OCI-LY3 (cell line): ENCODE measurements around the gene HMGB2.

Source experiments
- H2AFZ ChIP-seq: fragments of 200-600, 300-600 bp; shearing (Covaris generic); 2 replicates; pipeline ENCODE4 v1.6.0; 2014; ENCODE audit warnings: antibody characterized with exemption, low read depth, low read length
- H3K27ac ChIP-seq: fragments of 200-600, 300-600 bp; sonication (generic); 2 replicates; pipeline ENCODE4 v1.5.1; 2014; ENCODE audit warnings: mild to moderate bottlenecking, low read length, moderate library complexity, mixed read lengths
- H3K27me3 ChIP-seq: fragments of 200-600, 300-600 bp; sonication (generic); 2 replicates; pipeline ENCODE4 v1.6.1; 2014; ENCODE audit warnings: low read depth, low read length, mixed read lengths
- H3K36me3 ChIP-seq: fragments of 200-600, 300-600 bp; sonication (generic); replicated peaks from 2 replicates; pipeline ENCODE3; 2014; ENCODE audit warnings: low read depth, low read length, mixed read lengths
- H3K4me1 ChIP-seq: fragments of 300-600, 200-600 bp; sonication (generic); 2 replicates; pipeline ENCODE4 v1.6.1; 2014; ENCODE audit warnings: low read length, mixed read lengths
- H3K4me2 ChIP-seq: fragments of 200-600, 300-600 bp; sonication (generic); 2 replicates; pipeline ENCODE4 v1.6.1; 2014; ENCODE audit warnings: low read length, mixed read lengths
- H3K4me3 ChIP-seq: fragments of 300-600, 200-600 bp; sonication (generic); 2 replicates; pipeline ENCODE4 v1.5.1; 2014; ENCODE audit warnings: antibody characterized with exemption, mild to moderate bottlenecking, low read length, moderate library complexity
- H3K79me2 ChIP-seq: fragments of 300-600, 200-600 bp; shearing (Covaris generic); 2 replicates; pipeline ENCODE4 v1.6.1; 2014; ENCODE audit warnings: mild to moderate bottlenecking, low read length, mixed read lengths
- H3K9ac ChIP-seq: fragments of 300-600, 200-600 bp; shearing (Covaris generic); 2 replicates; pipeline ENCODE4 v1.6.0; 2014; ENCODE audit warnings: mild to moderate bottlenecking, low read length, moderate library complexity
- H3K9me3 ChIP-seq: fragments of 200-600, 300-600 bp; shearing (Covaris generic); 2 replicates; pipeline ENCODE4 v1.6.1; 2014; ENCODE audit warnings: low read length, mixed read lengths; ENCODE audit not compliant: insufficient read depth
- H4K20me1 ChIP-seq: fragments of 200-600, 300-600 bp; sonication (generic); 2 replicates; pipeline ENCODE4 v1.6.1; 2016; ENCODE audit warnings: low read length, mixed read lengths; ENCODE audit not compliant: insufficient read depth
- EZH2phosphoT487 ChIP-seq: fragments of 200-600 bp; shearing (Covaris generic); IDR thresholded peaks from 2 replicates; pipeline ENCODE4 v1.6.1; 2018; ENCODE audit warnings: antibody characterized with exemption, mixed run types, low read depth
- TF ChIP-seq, protein P1 (sequence below): fragments of 200-600, 300-600 bp; sonication (generic); IDR thresholded peaks from 2 replicates; pipeline ENCODE4 v1.5.1; 2014; ENCODE audit warnings: antibody characterized with exemption, low read length, low read depth

Gene HMGB2

DNA sequence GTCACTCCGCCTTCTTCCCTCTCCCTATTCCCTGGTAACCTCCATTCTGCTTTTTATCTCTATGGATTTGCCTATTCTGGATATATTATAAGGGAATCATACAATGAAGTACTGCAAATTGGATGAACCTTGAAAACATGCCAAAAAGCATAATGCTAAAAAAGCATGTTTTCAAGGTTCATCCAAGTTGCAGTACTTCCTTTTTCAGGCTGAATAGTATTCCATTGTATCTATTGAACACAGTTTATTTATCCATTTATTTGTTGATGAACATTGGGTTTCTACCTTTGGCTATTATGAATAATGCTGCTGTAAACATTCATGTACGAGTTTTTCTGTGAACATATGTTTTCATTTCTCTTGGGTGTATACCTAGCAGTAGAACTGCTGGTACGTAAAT lies 45.8 kb upstream of the HMGB2 start:
- no peak overlapping the region for H3K4me2 ChIP-seq
- TF ChIP-seq, protein P1, sequence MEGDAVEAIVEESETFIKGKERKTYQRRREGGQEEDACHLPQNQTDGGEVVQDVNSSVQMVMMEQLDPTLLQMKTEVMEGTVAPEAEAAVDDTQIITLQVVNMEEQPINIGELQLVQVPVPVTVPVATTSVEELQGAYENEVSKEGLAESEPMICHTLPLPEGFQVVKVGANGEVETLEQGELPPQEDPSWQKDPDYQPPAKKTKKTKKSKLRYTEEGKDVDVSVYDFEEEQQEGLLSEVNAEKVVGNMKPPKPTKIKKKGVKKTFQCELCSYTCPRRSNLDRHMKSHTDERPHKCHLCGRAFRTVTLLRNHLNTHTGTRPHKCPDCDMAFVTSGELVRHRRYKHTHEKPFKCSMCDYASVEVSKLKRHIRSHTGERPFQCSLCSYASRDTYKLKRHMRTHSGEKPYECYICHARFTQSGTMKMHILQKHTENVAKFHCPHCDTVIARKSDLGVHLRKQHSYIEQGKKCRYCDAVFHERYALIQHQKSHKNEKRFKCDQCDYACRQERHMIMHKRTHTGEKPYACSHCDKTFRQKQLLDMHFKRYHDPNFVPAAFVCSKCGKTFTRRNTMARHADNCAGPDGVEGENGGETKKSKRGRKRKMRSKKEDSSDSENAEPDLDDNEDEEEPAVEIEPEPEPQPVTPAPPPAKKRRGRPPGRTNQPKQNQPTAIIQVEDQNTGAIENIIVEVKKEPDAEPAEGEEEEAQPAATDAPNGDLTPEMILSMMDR: no peak
- no peak for TF ChIP-seq EZH2phosphoT487
- no peaks in the 10 kb centered on the region for H3K79me2 ChIP-seq
- H3K4me3 ChIP-seq: no peak overlapping the region
- H3K27ac ChIP-seq: no peak overlapping the region
- no peaks in the 10 kb centered on the region for H4K20me1 ChIP-seq
- H3K9me3 ChIP-seq: no peaks in the 10 kb centered on the region
- peaks cover 8% of the 10 kb centered on the region for H3K36me3 ChIP-seq
- peaks cover 8% of the 10 kb centered on the region for H3K4me1 ChIP-seq
- H2AFZ ChIP-seq: no peak overlapping the region
- no peaks in the 10 kb centered on the region for H3K27me3 ChIP-seq
- H3K9ac ChIP-seq: no peak overlapping the region

DNA sequence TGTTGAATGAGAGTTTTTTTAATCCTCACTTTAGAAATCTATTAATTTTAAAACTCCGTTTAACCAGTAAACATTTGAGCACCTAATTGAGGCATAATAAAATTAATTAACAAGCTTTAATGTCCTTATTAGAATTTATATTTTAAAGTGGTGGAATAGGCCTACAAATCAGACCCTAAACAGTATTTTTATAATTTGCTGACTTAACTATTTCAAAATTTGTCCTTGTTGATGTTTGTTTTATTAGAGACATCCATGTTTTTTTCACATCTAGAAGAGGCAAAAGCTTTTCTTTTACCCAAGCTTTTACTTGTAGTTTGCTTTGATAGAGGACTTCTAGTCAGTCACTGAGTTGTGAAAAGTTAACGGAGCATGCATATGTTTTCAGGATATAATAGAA lies 40.4 kb upstream of the HMGB2 start:
- no peaks in the 10 kb centered on the region for H3K9me3 ChIP-seq
- no peak overlapping the region for H3K9ac ChIP-seq
- H3K27ac ChIP-seq: no peak overlapping the region
- H3K36me3 ChIP-seq: peaks cover 9% of the 10 kb centered on the region
- H3K4me3 ChIP-seq: no peak overlapping the region
- no peak overlapping the region for H3K4me2 ChIP-seq
- H3K4me1 ChIP-seq: peaks cover 8% of the 10 kb centered on the region; the same call in 1 of the 2 replicates
- H3K79me2 ChIP-seq: peaks cover 33% of the 10 kb centered on the region
- no peaks in the 10 kb centered on the region for H3K27me3 ChIP-seq
- H2AFZ ChIP-seq: no peak overlapping the region
- no peaks in the 10 kb centered on the region for H4K20me1 ChIP-seq
- no peak for TF ChIP-seq EZH2phosphoT487
- TF ChIP-seq, protein P1: no peak

DNA sequence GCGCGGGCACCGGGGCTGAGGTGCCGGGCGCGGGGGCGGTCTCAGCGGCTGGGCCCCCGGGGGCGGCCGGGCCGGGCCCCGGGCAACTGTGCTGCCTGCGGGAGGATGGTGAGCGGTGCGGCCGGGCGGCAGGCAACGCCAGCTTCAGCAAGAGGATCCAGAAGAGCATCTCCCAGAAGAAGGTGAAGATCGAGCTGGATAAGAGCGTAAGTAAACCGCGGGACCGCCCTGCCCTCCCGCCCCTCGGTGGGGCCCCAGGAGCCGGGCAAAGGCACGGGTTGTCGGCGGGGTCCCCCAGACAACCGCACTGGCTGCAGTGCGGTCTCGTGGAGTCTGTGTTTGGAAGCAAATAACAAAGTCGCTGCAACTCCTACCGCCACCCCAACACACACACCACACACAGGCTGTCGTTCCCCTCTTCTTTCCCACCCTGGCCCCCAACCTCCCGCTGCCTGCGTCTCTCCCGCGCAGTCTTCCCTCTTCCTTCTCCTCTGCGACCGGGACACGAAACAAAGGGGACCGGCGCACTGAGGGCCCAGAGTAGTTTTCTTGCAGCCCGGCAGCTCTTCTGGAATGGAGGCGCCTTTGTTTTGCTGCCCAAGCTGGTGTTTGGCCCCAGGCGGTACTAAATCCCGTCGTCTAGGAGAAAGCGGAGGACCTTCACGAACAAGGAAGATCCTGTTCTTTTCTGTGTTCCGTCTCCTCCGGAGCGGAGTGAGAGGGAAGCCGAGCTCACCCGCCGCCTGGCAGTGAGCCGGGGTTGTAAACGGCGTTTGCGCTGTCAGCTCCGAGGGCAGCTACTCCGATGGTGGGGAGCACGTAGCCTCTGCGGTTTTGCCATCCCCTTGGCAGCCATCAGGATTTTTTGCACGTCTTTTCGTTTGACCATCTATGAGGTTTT lies 37.4 kb upstream of the HMGB2 start:
- H3K4me1 ChIP-seq: peaks cover 17% of the 10 kb centered on the region
- H3K9me3 ChIP-seq: no peaks in the 10 kb centered on the region
- H3K79me2 ChIP-seq: peaks cover 33% of the 10 kb centered on the region
- no peaks in the 10 kb centered on the region for H3K27me3 ChIP-seq
- H3K4me3 ChIP-seq: peak overlapping the region; percentile 86
- TF ChIP-seq, protein P1: no peak
- TF ChIP-seq EZH2phosphoT487: no peak
- H3K36me3 ChIP-seq: peaks cover 5% of the 10 kb centered on the region
- no peaks in the 10 kb centered on the region for H4K20me1 ChIP-seq
- peak overlapping the region; percentile 35; the same call in 1 of the 2 replicates for H2AFZ ChIP-seq
- H3K27ac ChIP-seq: peak overlapping the region; percentile 3; the same call in 1 of the 2 replicates
- H3K4me2 ChIP-seq: peak overlapping the region; percentile 76
- peak overlapping the region; percentile 70 for H3K9ac ChIP-seq

DNA sequence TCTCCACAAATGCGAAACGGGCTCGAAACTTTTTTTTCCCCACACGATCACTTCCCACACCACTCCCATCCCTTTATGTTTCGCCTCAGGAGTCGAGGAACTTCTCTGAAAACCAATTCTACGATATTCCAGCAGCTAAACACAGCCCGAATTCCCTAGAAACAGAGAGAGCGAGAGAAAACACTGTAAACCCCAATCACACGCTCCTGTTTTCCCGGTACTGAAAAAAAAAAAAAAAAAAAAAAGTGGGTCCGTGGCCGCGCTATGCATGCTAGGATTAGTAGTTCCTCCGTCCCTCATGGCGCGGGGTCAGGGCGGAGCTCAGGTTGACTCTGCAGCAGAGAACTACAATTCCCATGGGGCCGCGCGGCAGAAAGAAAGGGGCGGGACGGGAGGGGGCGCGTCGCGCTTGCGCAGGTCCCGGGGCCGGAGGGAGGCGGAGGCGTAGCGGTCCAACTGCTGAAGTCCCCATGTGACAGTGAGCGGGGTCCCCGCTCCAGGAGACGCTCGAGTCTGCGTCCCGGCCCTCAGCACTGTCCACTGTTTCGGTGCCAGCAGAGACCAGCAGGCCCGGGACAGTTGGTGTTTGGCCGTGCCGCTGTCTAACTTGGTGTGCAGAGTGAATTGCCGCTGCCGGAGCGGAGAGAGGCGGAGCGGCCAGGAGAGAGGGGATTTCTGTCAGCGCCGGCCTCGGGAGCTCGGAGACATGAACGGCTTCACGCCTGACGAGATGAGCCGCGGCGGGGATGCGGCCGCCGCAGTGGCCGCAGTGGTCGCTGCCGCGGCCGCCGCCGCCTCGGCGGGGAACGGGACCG lies 36.5 kb upstream of the HMGB2 start, which contains the start of gene SAP30:
SAP30 (plus strand) TSS at position 478 of the 815 bp plus-strand sequence; CDS start at position 707, 229 bp downstream.
- Histone ChIP-seq H3K36me3 (peaks cover 5% of the 10 kb centered on the region), H3K9ac (peak within 1 kb of the TSS; percentile 88), H3K4me1 (peaks cover 17% of the 10 kb centered on the region), H3K9me3 (no peaks in the 10 kb centered on the region), H4K20me1 (no peaks in the 10 kb centered on the region), H3K27me3 (no peaks in the 10 kb centered on the region), H3K4me2 (peak within 1 kb of the TSS; percentile 76), H2AFZ (peak within 1 kb of the TSS; percentile 91), H3K4me3 (peak within 1 kb of the TSS; percentile 86), H3K27ac (peak within 1 kb of the TSS; percentile 64), H3K79me2 (peaks cover 33% of the 10 kb centered on the region)
- TF ChIP-seq EZH2phosphoT487: no peak
- TF ChIP-seq, protein P1: no peak
